ENCODE results near the gene FRMD6.

GRCh38 chr14:51660741-51661140, 9.0 kb downstream of the FRMD6 start:
- TF ChIP-seq, protein P1, sequence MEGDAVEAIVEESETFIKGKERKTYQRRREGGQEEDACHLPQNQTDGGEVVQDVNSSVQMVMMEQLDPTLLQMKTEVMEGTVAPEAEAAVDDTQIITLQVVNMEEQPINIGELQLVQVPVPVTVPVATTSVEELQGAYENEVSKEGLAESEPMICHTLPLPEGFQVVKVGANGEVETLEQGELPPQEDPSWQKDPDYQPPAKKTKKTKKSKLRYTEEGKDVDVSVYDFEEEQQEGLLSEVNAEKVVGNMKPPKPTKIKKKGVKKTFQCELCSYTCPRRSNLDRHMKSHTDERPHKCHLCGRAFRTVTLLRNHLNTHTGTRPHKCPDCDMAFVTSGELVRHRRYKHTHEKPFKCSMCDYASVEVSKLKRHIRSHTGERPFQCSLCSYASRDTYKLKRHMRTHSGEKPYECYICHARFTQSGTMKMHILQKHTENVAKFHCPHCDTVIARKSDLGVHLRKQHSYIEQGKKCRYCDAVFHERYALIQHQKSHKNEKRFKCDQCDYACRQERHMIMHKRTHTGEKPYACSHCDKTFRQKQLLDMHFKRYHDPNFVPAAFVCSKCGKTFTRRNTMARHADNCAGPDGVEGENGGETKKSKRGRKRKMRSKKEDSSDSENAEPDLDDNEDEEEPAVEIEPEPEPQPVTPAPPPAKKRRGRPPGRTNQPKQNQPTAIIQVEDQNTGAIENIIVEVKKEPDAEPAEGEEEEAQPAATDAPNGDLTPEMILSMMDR (conservative IDR thresholded peaks at IDR 0.05; ENCODE audit: low read length) = no peak
- TF ChIP-seq EZH2phosphoT487 (IDR thresholded peaks at IDR 0.05; ENCODE audit: borderline replicate concordance) = no peak

Measured in Loucy (cell line).